Neural crest cell (in vitro differentiated cells): ENCODE results near the gene HEMK1. TPM values are rescaled to one million over a fixed set of nuclear protein-coding genes. Genes with fewer than 3 reads are reported as not detected.

ENCODE experiments used
- DNase-seq: peaks from one replicate; pipeline ENCODE4 v3.0.0; 2021; ENCODE audit warnings: low read depth, mixed read lengths, low spot score
- H3K27ac Mint-ChIP-seq: one replicate; pipeline ENCODE4 v1.8.0; 2021; ENCODE audit warnings: mild to moderate bottlenecking, mixed read lengths; ENCODE audit not compliant: unreplicated experiment
- H3K27me3 Mint-ChIP-seq: 2 replicates; pipeline ENCODE4 v1.8.0; 2021; ENCODE audit warnings: low read depth, mild to moderate bottlenecking, mixed read lengths
- H3K36me3 Mint-ChIP-seq: 2 replicates; pipeline ENCODE4 v1.8.0; 2021; ENCODE audit warnings: low read depth, mild to moderate bottlenecking, mixed read lengths
- H3K4me1 Mint-ChIP-seq: 2 replicates; pipeline ENCODE4 v1.8.0; 2021; ENCODE audit warnings: mixed read lengths
- H3K4me3 Mint-ChIP-seq: one replicate; pipeline ENCODE4 v1.8.0; 2021; ENCODE audit warnings: mild to moderate bottlenecking, mixed read lengths
- H3K9me3 Mint-ChIP-seq: 2 replicates; pipeline ENCODE4 v1.8.0; 2021; ENCODE audit warnings: mixed read lengths
- CTCF ChIP-seq: fragments of 200-600 bp; sonication (generic); conservative IDR thresholded peaks from 2 replicates; pipeline ENCODE4 v1.5.0; 2021; ENCODE audit warnings: antibody characterized with exemption, mild to moderate bottlenecking
- total RNA-seq: library from RNA; stranded (reverse); gene quantifications from 2 replicates; pipeline ENCODE4 v1.2.1, GENCODE V29; 2021

Gene HEMK1
- total RNA-seq, 1 donor from 2014 or later = 22.8 TPM

GRCh38 chr3:50617911-50618481 lies 48.7 kb downstream of the HEMK1 start:
- Mint-ChIP-seq H3K36me3 (no peaks in the 10 kb centered on the region), H3K27ac (no peak overlapping the region), H3K4me3 (peak overlapping the region; percentile 78), H3K27me3 (no peaks in the 10 kb centered on the region), H3K4me1 (peaks cover 17% of the 10 kb centered on the region), H3K9me3 (no peaks in the 10 kb centered on the region)
- TF ChIP-seq CTCF = no peak
- no peak for DNase-seq

- Mint-ChIP-seq H3K27ac (no peak overlapping the region), H3K4me3 (peak overlapping the region; percentile 62), H3K27me3 (no peaks in the 10 kb centered on the region), H3K4me1 (peaks cover 15% of the 10 kb centered on the region), H3K36me3 (no peaks in the 10 kb centered on the region), H3K9me3 (no peaks in the 10 kb centered on the region)
- no peak for TF ChIP-seq CTCF
- DNase-seq = no peak
Measured at GRCh38 chr3:50620420-50620819, 51.1 kb downstream of the HEMK1 start.

GRCh38 chr3:50620820-50621219 lies 51.5 kb downstream of the HEMK1 start:
- peak overlapping the region; percentile 62 for H3K4me3 Mint-ChIP-seq
- peaks cover 15% of the 10 kb centered on the region for H3K4me1 Mint-ChIP-seq
- H3K27ac Mint-ChIP-seq = no peak overlapping the region
- no peak for TF ChIP-seq CTCF
- H3K9me3 Mint-ChIP-seq = no peaks in the 10 kb centered on the region
- no peak for DNase-seq
- H3K27me3 Mint-ChIP-seq = no peaks in the 10 kb centered on the region
- no peaks in the 10 kb centered on the region for H3K36me3 Mint-ChIP-seq

- peaks cover 13% of the 10 kb centered on the region for H3K4me1 Mint-ChIP-seq
- H3K27ac Mint-ChIP-seq = no peak overlapping the region
- H3K36me3 Mint-ChIP-seq = no peaks in the 10 kb centered on the region
- no peaks in the 10 kb centered on the region for H3K27me3 Mint-ChIP-seq
- H3K4me3 Mint-ChIP-seq = no peak overlapping the region
- H3K9me3 Mint-ChIP-seq = no peaks in the 10 kb centered on the region
- TF ChIP-seq CTCF = no peak
- no peak for DNase-seq
Measured at GRCh38 chr3:50622881-50623280, 53.6 kb downstream of the HEMK1 start.

- Mint-ChIP-seq H3K36me3 (no peaks in the 10 kb centered on the region), H3K27ac (no peak overlapping the region), H3K4me1 (peaks cover 14% of the 10 kb centered on the region), H3K27me3 (no peaks in the 10 kb centered on the region), H3K4me3 (no peak overlapping the region), H3K9me3 (no peaks in the 10 kb centered on the region)
- TF ChIP-seq CTCF = no peak
- DNase-seq = no peak
Measured at GRCh38 chr3:50623840-50624474, 54.6 kb downstream of the HEMK1 start.
